Activated CD8-positive, alpha-beta T cell treated with anti-CD3 and anti-CD28 coated beads for 36 hours (primary cell): ENCODE data around the gene HOXB13. TPM values are rescaled to one million over a fixed set of nuclear protein-coding genes. Genes with fewer than 3 reads are reported as not detected.

Experiments
- ATAC-seq: fragments of 200-7000 bp; cut with Tn5 transposase; one replicate; pipeline ENCODE4 v1.10.0; 2021; ENCODE audit warnings: mild to moderate bottlenecking, moderate library complexity
- CTCF ChIA-PET: fragments of 350-600 bp; sonication (Branson Sonifier 250); formaldehyde crosslinking; loops from one replicate; lab custom pipeline; 2021; ENCODE audit warnings: antibody characterized with exemption; lab: Charles Lee
- POLR2A ChIA-PET: fragments of 350-600 bp; sonication (Branson Sonifier 250); formaldehyde crosslinking; loops from one replicate; lab custom pipeline; 2021; ENCODE audit warnings: antibody characterized with exemption; lab: Charles Lee
- DNase-seq: peaks from one replicate; pipeline ENCODE4 v3.0.0-alpha.2; 2020
- H3K27ac Mint-ChIP-seq: one replicate; pipeline ENCODE4 v1.8.0; 2021; ENCODE audit warnings: mild to moderate bottlenecking, mixed read lengths
- H3K27me3 Mint-ChIP-seq: one replicate; pipeline ENCODE4 v1.8.0; 2021; ENCODE audit warnings: mixed read lengths
- H3K36me3 Mint-ChIP-seq: one replicate; pipeline ENCODE4 v1.8.0; 2021; ENCODE audit warnings: low read depth, mixed read lengths
- H3K4me1 Mint-ChIP-seq: one replicate; pipeline ENCODE4 v1.8.0; 2021; ENCODE audit warnings: low read depth, mixed read lengths
- H3K4me3 Mint-ChIP-seq: one replicate; pipeline ENCODE4 v1.8.0; 2021; ENCODE audit warnings: mild to moderate bottlenecking, moderate library complexity, mixed read lengths
- H3K9me3 Mint-ChIP-seq: one replicate; pipeline ENCODE4 v1.8.0; 2021; ENCODE audit warnings: mixed read lengths
- CTCF ChIP-seq: fragments of 200-600 bp; IDR thresholded peaks from one replicate; pipeline ENCODE4 v1.8.0; 2022; ENCODE audit warnings: antibody characterized with exemption, mild to moderate bottlenecking
- intact Hi-C: fragments of 100-400 bp; cut with micrococcal nuclease; formaldehyde crosslinking; loops from one replicate; pipeline ENCODE4 v1.10.0; 2022
- total RNA-seq, 2 experiments: library from RNA; stranded (reverse); gene quantifications; one replicate each; pipeline ENCODE4 v1.2.3, GENCODE V29; 2021

Gene HOXB13
- total RNA-seq, 2 experiments from 2014 or later = not detected

DNA sequence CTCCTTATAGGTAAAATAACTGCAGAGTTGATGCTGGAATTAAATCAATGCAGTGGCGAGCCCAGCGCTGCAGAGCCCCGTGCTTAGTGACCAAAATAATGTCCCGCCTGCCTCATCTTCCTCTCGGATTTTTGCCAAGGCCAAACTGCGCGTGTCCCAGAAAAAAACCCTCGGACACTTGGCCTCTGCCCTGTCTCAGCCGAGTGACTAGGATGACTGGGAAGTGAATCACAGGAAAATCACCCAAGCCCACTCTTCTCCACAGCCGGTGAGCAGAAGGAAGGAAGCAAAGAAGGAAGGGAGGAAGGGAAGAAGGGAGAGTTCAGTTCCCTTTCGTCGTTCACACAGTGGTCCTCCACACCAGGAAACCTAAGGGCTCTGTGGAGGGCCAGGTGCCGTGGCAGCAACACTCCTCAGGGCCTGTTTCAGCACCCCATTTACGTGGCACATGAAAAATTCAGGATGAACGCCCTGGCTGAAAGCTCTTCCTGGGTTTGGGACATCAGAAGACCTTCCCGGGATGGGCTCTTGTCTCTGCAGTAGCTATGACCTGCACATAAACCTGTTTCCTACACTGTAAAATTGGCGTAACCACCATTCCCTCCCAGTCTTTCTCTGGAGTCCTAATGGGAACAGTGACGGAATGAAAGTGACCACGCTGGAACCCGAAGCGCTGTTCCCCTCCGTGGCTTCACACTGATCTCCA lies 25.4 kb upstream of the HOXB13 start:
- no peak overlapping the region for H3K4me3 Mint-ChIP-seq
- ATAC-seq = no peak
- H3K4me1 Mint-ChIP-seq = peaks cover 2% of the 10 kb centered on the region
- peaks cover 84% of the 10 kb centered on the region for H3K27me3 Mint-ChIP-seq
- DNase-seq = no peak
- ChIA-PET CTCF (interaction anchor here (1.2 to 2.4 kb wide), 4 partner anchors 9 to 125 kb away, joined by 3 to 11 read pairs (median 4); partner anchors contain the start of gene PRAC2), POLR2A (interaction anchor here (1.4 kb wide), 1 partner anchor 51 kb away, joined by 3 read pairs; no protein-coding TSS in a partner anchor)
- H3K9me3 Mint-ChIP-seq = no peaks in the 10 kb centered on the region
- no peaks in the 10 kb centered on the region for H3K36me3 Mint-ChIP-seq
- no peak for TF ChIP-seq CTCF
- no peak overlapping the region for H3K27ac Mint-ChIP-seq
- intact Hi-C loops = loop anchor here (5.0 kb wide), 1 partner anchor 37 kb away; no protein-coding TSS in a partner anchor

DNA sequence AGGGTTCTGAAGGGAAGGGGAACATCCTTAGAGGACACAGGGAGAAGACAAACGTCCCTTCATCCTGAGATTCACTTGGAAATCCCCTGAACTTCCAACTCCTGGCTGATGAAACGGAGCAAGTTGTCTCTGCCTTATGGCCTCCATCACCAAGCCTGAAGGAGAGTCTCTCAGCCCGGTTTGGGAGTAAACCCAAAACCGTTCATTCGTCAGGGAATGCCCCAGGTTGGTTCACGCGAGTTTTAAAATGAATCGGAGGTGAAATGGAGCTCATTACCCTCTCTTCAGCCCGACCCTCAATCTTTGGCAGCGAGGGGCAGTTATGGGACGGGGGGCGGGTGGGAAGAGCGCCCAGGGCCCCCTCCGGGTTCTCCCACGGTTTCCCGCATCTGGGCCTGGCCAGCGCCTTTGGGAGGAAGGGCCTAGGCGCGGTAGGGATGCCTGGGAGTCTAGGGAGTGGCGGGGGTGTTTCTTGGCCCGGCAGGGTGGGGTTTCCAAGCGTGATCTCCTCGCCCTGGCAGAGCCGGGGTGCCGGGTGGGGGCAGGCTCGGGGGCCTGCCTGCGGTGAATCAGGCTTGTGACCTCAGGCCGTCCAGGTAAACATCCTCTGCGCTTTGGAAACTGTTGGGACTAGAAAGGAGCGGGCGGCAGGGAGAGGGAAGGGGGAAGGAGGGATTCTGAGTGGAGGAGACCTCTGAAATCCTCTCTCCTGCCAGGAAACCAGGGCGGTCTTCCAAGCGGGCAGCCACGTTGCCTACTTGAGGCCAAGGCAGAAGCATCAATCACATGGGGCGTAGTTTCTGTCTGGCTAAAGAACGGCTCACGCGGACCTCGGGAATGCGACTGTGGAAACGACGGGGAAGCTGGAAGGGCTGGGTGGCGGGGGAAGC lies 24.1 kb upstream of the HOXB13 start:
- H3K27me3 Mint-ChIP-seq = peaks cover 82% of the 10 kb centered on the region
- no peaks in the 10 kb centered on the region for H3K9me3 Mint-ChIP-seq
- no peak overlapping the region for H3K27ac Mint-ChIP-seq
- ATAC-seq = no peak
- TF ChIP-seq CTCF = no peak
- DNase-seq = no peak
- POLR2A ChIA-PET = no interaction called here
- intact Hi-C loops = loop anchor here (5.0 kb wide), 1 partner anchor 35 kb away; no protein-coding TSS in a partner anchor
- H3K4me3 Mint-ChIP-seq = no peak overlapping the region
- no peaks in the 10 kb centered on the region for H3K36me3 Mint-ChIP-seq
- CTCF ChIA-PET = interaction anchor here (1.2 to 3.1 kb wide), 5 partner anchors 28 to 126 kb away, joined by 3 to 32 read pairs (median 4); partner anchors contain the start of gene PRAC2
- peaks cover 2% of the 10 kb centered on the region for H3K4me1 Mint-ChIP-seq

- Mint-ChIP-seq H3K4me3 (no peak overlapping the region), H3K9me3 (no peaks in the 10 kb centered on the region), H3K4me1 (peaks cover 2% of the 10 kb centered on the region), H3K36me3 (no peaks in the 10 kb centered on the region), H3K27ac (no peak overlapping the region), H3K27me3 (peaks cover 85% of the 10 kb centered on the region)
- no peak for DNase-seq
- intact Hi-C loops = loop anchor here (5.0 kb wide), 1 partner anchor 35 kb away; no protein-coding TSS in a partner anchor
- no peak for ATAC-seq
- TF ChIP-seq CTCF = no peak
- CTCF ChIA-PET = interaction anchor here (1.0 to 3.1 kb wide), 9 partner anchors 14 to 127 kb away, joined by 3 to 32 read pairs (median 5); partner anchors contain the start of gene PRAC2
- POLR2A ChIA-PET = no interaction called here
Measured at GRCh38 chr17:48751733-48752398, 23.3 kb upstream of the HOXB13 start.

- intact Hi-C loops = loop anchor here (5.0 kb wide), 1 partner anchor 34 kb away; no protein-coding TSS in a partner anchor
- H3K27me3 Mint-ChIP-seq = peaks cover 87% of the 10 kb centered on the region
- H3K4me3 Mint-ChIP-seq = no peak overlapping the region
- POLR2A ChIA-PET = interaction anchor here (0.7 kb wide), 1 partner anchor 12 kb away, joined by 3 read pairs; no protein-coding TSS in a partner anchor
- no peak overlapping the region for H3K27ac Mint-ChIP-seq
- DNase-seq (no peak), ATAC-seq (no peak)
- TF ChIP-seq CTCF = no peak
- H3K36me3 Mint-ChIP-seq = no peaks in the 10 kb centered on the region
- peaks cover 2% of the 10 kb centered on the region for H3K4me1 Mint-ChIP-seq
- CTCF ChIA-PET = interaction anchor here (1.0 to 3.1 kb wide), 10 partner anchors 13 to 128 kb away, joined by 3 to 32 read pairs (median 5); partner anchors contain the start of gene PRAC2
- no peaks in the 10 kb centered on the region for H3K9me3 Mint-ChIP-seq
Measured at GRCh38 chr17:48751172-48751571, 22.6 kb upstream of the HOXB13 start.
